K562 (cell line): ENCODE data around the gene IFI6. TPM values are rescaled to one million over a fixed set of nuclear protein-coding genes. Genes with fewer than 3 reads are reported as not detected.

Source experiments
- ESRRA ChIP-seq: fragments of 450-650 bp; IDR thresholded peaks from 2 replicates; pipeline ENCODE4 v1.6.1; 2014; ENCODE audit warnings: low read depth, mild to moderate bottlenecking, moderate library complexity, borderline replicate concordance
- ETS2 ChIP-seq: IDR thresholded peaks from 2 replicates; pipeline ENCODE4 v1.6.1; 2016; ENCODE audit warnings: borderline replicate concordance, missing genetic modification characterization, mild to moderate bottlenecking, moderate library complexity, missing compliant biosample characterization; ENCODE audit not compliant: poor library complexity, severe bottlenecking
- NR1H2 ChIP-seq: sonication (generic); formaldehyde crosslinking; IDR thresholded peaks from 2 replicates; pipeline ENCODE4 v1.4.0; 2020; ENCODE audit warnings: mild to moderate bottlenecking, missing genetic modification reagents
- RAD51 ChIP-seq: fragments of 450-650 bp; IDR thresholded peaks from 2 replicates; pipeline ENCODE4 v1.7.1; 2016; ENCODE audit warnings: low read depth, mild to moderate bottlenecking, borderline replicate concordance
- ZNF124 ChIP-seq: sonication (generic); formaldehyde crosslinking; IDR thresholded peaks from 2 replicates; pipeline ENCODE4 v1.8.1; 2022; ENCODE audit warnings: missing genetic modification reagents
- polyA plus RNA-seq, 8 experiments: library from polyadenylated mRNA; depleted of rRNA in 4 of 8; stranded (reverse) in 5 of 8; unstranded in 3 of 8; fragments of >200 nt; fragmentation: Nextera tagmentation in 2 of 8; fragmentation: Illumina TruSeq in 1 of 8; extraction: Ambion mirVana in 2 of 8; extraction: Trizol in 1 of 8; gene quantifications; 2 replicates each; pipeline versions ENCODE4 v1.2.1 to v1.2.3, GENCODE V29; 2011 to 2014; ENCODE audit warnings: inconsistent platforms in 1 of 8, missing spikeins in 1 of 8
- total RNA-seq, 7 experiments: library from RNA; depleted of rRNA in 6 of 7; stranded (reverse); fragments of >200 nt in 6 of 7; fragmentation: Illumina TruSeq in 2 of 7; extraction: Trizol in 2 of 7; gene quantifications; 2 replicates each; pipeline versions ENCODE4 v1.2.1 to v1.2.3, GENCODE V29; 2011 to 2021; ENCODE audit warnings: low replicate concordance in 1 of 7
- TF ChIP-seq, protein P1 (sequence below): fragments of 450-650 bp; IDR thresholded peaks from 2 replicates; pipeline ENCODE4 v1.6.1; 2016; ENCODE audit warnings: mild to moderate bottlenecking, moderate library complexity
- TF ChIP-seq, protein P2 (sequence below): fragments of 450-650 bp; IDR thresholded peaks from 2 replicates; pipeline ENCODE4 v1.6.1; 2017; ENCODE audit warnings: antibody characterized with exemption, mild to moderate bottlenecking
- TF ChIP-seq, protein P3 (sequence below): fragments of 250-450 bp; sonication (Bioruptor Pico); IDR thresholded peaks from 2 replicates; pipeline ENCODE4 v1.8.0; 2021; ENCODE audit warnings: moderate library complexity, mild to moderate bottlenecking, inconsistent platforms

Gene IFI6
- total and polyA plus RNA-seq, 9 of the 15 experiments (the other 6 are each of a cell fraction or from before 2014, with no cell fraction given) = 0.17 to 4.5 (median 2.2) TPM

DNA sequence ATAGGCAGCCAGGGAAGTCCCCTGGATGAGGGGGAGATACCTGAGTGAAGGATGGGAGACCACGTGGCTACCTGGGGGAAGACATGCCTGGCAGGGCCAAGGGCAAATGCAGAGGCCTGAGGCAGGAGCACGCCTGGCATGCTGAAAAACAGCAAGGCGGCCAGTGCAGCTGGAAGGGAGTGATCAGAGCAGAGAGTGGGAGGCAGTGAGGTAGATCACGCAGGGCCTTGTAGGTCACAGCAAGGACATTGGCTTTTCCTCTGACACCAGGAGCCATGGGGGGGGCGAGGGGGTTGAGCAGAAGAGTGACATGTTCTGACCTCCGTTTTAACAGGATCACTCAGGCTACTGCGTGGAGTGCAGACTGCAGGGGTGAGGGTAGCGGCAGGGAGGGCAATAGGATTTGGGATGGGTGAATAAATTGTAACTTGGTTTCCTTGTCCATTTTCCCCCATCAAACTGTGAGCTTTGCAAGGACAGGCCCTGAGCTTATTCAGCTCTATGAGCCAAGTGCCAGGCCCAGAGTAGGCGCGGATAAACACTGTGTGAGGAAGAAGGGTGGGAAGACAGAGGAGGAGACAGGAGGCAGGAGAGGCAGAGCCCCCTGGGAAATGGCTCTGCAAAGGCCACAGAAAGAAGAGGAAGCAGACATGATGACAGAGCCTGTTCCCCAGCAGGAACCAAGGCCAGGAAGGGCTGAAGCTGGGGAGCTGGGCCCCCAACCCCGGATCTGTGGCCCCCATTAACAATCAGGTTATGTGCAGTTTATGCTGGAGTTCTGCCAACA, 16.6 kb downstream of the IFI6 start (continued):
- TF ChIP-seq, protein P1, sequence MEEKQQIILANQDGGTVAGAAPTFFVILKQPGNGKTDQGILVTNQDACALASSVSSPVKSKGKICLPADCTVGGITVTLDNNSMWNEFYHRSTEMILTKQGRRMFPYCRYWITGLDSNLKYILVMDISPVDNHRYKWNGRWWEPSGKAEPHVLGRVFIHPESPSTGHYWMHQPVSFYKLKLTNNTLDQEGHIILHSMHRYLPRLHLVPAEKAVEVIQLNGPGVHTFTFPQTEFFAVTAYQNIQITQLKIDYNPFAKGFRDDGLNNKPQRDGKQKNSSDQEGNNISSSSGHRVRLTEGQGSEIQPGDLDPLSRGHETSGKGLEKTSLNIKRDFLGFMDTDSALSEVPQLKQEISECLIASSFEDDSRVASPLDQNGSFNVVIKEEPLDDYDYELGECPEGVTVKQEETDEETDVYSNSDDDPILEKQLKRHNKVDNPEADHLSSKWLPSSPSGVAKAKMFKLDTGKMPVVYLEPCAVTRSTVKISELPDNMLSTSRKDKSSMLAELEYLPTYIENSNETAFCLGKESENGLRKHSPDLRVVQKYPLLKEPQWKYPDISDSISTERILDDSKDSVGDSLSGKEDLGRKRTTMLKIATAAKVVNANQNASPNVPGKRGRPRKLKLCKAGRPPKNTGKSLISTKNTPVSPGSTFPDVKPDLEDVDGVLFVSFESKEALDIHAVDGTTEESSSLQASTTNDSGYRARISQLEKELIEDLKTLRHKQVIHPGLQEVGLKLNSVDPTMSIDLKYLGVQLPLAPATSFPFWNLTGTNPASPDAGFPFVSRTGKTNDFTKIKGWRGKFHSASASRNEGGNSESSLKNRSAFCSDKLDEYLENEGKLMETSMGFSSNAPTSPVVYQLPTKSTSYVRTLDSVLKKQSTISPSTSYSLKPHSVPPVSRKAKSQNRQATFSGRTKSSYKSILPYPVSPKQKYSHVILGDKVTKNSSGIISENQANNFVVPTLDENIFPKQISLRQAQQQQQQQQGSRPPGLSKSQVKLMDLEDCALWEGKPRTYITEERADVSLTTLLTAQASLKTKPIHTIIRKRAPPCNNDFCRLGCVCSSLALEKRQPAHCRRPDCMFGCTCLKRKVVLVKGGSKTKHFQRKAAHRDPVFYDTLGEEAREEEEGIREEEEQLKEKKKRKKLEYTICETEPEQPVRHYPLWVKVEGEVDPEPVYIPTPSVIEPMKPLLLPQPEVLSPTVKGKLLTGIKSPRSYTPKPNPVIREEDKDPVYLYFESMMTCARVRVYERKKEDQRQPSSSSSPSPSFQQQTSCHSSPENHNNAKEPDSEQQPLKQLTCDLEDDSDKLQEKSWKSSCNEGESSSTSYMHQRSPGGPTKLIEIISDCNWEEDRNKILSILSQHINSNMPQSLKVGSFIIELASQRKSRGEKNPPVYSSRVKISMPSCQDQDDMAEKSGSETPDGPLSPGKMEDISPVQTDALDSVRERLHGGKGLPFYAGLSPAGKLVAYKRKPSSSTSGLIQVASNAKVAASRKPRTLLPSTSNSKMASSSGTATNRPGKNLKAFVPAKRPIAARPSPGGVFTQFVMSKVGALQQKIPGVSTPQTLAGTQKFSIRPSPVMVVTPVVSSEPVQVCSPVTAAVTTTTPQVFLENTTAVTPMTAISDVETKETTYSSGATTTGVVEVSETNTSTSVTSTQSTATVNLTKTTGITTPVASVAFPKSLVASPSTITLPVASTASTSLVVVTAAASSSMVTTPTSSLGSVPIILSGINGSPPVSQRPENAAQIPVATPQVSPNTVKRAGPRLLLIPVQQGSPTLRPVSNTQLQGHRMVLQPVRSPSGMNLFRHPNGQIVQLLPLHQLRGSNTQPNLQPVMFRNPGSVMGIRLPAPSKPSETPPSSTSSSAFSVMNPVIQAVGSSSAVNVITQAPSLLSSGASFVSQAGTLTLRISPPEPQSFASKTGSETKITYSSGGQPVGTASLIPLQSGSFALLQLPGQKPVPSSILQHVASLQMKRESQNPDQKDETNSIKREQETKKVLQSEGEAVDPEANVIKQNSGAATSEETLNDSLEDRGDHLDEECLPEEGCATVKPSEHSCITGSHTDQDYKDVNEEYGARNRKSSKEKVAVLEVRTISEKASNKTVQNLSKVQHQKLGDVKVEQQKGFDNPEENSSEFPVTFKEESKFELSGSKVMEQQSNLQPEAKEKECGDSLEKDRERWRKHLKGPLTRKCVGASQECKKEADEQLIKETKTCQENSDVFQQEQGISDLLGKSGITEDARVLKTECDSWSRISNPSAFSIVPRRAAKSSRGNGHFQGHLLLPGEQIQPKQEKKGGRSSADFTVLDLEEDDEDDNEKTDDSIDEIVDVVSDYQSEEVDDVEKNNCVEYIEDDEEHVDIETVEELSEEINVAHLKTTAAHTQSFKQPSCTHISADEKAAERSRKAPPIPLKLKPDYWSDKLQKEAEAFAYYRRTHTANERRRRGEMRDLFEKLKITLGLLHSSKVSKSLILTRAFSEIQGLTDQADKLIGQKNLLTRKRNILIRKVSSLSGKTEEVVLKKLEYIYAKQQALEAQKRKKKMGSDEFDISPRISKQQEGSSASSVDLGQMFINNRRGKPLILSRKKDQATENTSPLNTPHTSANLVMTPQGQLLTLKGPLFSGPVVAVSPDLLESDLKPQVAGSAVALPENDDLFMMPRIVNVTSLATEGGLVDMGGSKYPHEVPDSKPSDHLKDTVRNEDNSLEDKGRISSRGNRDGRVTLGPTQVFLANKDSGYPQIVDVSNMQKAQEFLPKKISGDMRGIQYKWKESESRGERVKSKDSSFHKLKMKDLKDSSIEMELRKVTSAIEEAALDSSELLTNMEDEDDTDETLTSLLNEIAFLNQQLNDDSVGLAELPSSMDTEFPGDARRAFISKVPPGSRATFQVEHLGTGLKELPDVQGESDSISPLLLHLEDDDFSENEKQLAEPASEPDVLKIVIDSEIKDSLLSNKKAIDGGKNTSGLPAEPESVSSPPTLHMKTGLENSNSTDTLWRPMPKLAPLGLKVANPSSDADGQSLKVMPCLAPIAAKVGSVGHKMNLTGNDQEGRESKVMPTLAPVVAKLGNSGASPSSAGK = peak; percentile 47; the same call in 1 of the 2 replicates
- TF ChIP-seq RAD51 (peak; percentile 49; the same call in 1 of the 2 replicates), NR1H2 (CRISPR knock-in tag) (no peak), ZNF124 (CRISPR knock-in tag) (no peak), ETS2 (tag) (no peak), ESRRA (peak; percentile 87)
- TF ChIP-seq, protein P2, sequence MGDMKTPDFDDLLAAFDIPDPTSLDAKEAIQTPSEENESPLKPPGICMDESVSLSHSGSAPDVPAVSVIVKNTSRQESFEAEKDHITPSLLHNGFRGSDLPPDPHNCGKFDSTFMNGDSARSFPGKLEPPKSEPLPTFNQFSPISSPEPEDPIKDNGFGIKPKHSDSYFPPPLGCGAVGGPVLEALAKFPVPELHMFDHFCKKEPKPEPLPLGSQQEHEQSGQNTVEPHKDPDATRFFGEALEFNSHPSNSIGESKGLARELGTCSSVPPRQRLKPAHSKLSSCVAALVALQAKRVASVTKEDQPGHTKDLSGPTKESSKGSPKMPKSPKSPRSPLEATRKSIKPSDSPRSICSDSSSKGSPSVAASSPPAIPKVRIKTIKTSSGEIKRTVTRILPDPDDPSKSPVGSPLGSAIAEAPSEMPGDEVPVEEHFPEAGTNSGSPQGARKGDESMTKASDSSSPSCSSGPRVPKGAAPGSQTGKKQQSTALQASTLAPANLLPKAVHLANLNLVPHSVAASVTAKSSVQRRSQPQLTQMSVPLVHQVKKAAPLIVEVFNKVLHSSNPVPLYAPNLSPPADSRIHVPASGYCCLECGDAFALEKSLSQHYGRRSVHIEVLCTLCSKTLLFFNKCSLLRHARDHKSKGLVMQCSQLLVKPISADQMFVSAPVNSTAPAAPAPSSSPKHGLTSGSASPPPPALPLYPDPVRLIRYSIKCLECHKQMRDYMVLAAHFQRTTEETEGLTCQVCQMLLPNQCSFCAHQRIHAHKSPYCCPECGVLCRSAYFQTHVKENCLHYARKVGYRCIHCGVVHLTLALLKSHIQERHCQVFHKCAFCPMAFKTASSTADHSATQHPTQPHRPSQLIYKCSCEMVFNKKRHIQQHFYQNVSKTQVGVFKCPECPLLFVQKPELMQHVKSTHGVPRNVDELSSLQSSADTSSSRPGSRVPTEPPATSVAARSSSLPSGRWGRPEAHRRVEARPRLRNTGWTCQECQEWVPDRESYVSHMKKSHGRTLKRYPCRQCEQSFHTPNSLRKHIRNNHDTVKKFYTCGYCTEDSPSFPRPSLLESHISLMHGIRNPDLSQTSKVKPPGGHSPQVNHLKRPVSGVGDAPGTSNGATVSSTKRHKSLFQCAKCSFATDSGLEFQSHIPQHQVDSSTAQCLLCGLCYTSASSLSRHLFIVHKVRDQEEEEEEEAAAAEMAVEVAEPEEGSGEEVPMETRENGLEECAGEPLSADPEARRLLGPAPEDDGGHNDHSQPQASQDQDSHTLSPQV = peak; percentile 67
- TF ChIP-seq, protein P3, sequence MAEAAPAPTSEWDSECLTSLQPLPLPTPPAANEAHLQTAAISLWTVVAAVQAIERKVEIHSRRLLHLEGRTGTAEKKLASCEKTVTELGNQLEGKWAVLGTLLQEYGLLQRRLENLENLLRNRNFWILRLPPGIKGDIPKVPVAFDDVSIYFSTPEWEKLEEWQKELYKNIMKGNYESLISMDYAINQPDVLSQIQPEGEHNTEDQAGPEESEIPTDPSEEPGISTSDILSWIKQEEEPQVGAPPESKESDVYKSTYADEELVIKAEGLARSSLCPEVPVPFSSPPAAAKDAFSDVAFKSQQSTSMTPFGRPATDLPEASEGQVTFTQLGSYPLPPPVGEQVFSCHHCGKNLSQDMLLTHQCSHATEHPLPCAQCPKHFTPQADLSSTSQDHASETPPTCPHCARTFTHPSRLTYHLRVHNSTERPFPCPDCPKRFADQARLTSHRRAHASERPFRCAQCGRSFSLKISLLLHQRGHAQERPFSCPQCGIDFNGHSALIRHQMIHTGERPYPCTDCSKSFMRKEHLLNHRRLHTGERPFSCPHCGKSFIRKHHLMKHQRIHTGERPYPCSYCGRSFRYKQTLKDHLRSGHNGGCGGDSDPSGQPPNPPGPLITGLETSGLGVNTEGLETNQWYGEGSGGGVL (CRISPR knock-in tag) = no peak
